ENCODE results near the gene OR4D1.
"Not testable (repeated sequence)": the region's sequence is repeated elsewhere in the genome, so short reads cannot be mapped to it uniquely, and the experiment has no call there.

Gene OR4D1

GRCh38 chr17:58147930-58148434, at the start of gene OR4D1:
Gene OR4D1, plus strand, starts transcription at chr17:58148384. Its CDS starts 6,770 bp downstream, at chr17:58155154.
- no peaks in the 10 kb centered on the region for H3K27me3 ChIP-seq
- no peak within 1 kb of the TSS for H3K4me2 ChIP-seq
- no peak within 1 kb of the TSS for H3K27ac ChIP-seq
- peaks cover 8% of the 10 kb centered on the region for H3K4me1 ChIP-seq
- H3K9me3 ChIP-seq: peaks cover 29% of the 10 kb centered on the region
- no peak for TF ChIP-seq Cebpa-rat (IDR thresholded peaks at IDR 0.05)
- no peaks in the 10 kb centered on the region for H3K36me3 ChIP-seq
- H3K4me3 ChIP-seq: no peak within 1 kb of the TSS
- H4K20me1 ChIP-seq: no peaks in the 10 kb centered on the region
- H3K9ac ChIP-seq: no peak within 1 kb of the TSS

GRCh38 chr17:58100506-58100905, 47.7 kb upstream of the OR4D1 start:
- peaks cover under 1% of the 10 kb centered on the region; the same call in 1 of the 2 replicates for H4K20me1 ChIP-seq
- H3K27ac ChIP-seq: no peak overlapping the region
- no peaks in the 10 kb centered on the region for H3K27me3 ChIP-seq
- no peaks in the 10 kb centered on the region for H3K9me3 ChIP-seq
- H3K4me2 ChIP-seq: no peak overlapping the region
- peaks cover 4% of the 10 kb centered on the region; the same call in 1 of the 2 replicates for H3K36me3 ChIP-seq
- no peak for TF ChIP-seq Cebpa-rat (IDR thresholded peaks at IDR 0.05)
- no peak overlapping the region for H3K4me3 ChIP-seq
- H3K9ac ChIP-seq: no peak overlapping the region
- no peaks in the 10 kb centered on the region for H3K4me1 ChIP-seq

GRCh38 chr17:58101898-58102297, 46.3 kb upstream of the OR4D1 start:
- H3K4me2 ChIP-seq, H3K9me3 ChIP-seq, H3K4me1 ChIP-seq, H3K36me3 ChIP-seq, H3K9ac ChIP-seq, H3K4me3 ChIP-seq, H4K20me1 ChIP-seq, H3K27ac ChIP-seq, H3K27me3 ChIP-seq: not testable (repeated sequence)

- no peaks in the 10 kb centered on the region for H3K4me1 ChIP-seq
- no peak overlapping the region for H3K4me2 ChIP-seq
- no peaks in the 10 kb centered on the region for H3K36me3 ChIP-seq
- H3K9ac ChIP-seq: no peak overlapping the region
- no peaks in the 10 kb centered on the region for H4K20me1 ChIP-seq
- H3K27me3 ChIP-seq: no peaks in the 10 kb centered on the region
- H3K27ac ChIP-seq: no peak overlapping the region
- no peak overlapping the region for H3K4me3 ChIP-seq
- TF ChIP-seq Cebpa-rat (IDR thresholded peaks at IDR 0.05): no peak
- no peaks in the 10 kb centered on the region for H3K9me3 ChIP-seq
Measured at GRCh38 chr17:58105093-58105492, 43.1 kb upstream of the OR4D1 start.

- no peak overlapping the region for H3K4me2 ChIP-seq
- no peak overlapping the region for H3K27ac ChIP-seq
- TF ChIP-seq Cebpa-rat (IDR thresholded peaks at IDR 0.05): no peak
- H3K36me3 ChIP-seq: no peaks in the 10 kb centered on the region
- no peaks in the 10 kb centered on the region for H3K27me3 ChIP-seq
- no peaks in the 10 kb centered on the region for H3K9me3 ChIP-seq
- H4K20me1 ChIP-seq: no peaks in the 10 kb centered on the region
- no peak overlapping the region for H3K4me3 ChIP-seq
- no peaks in the 10 kb centered on the region for H3K4me1 ChIP-seq
- H3K9ac ChIP-seq: no peak overlapping the region
Measured at GRCh38 chr17:58107306-58107705, 40.9 kb upstream of the OR4D1 start.

GRCh38 chr17:58109197-58109596, 39.0 kb upstream of the OR4D1 start:
- Histone ChIP-seq H3K27ac (no peak overlapping the region), H3K4me2 (no peak overlapping the region), H3K36me3 (no peaks in the 10 kb centered on the region), H3K4me3 (no peak overlapping the region), H3K4me1 (no peaks in the 10 kb centered on the region), H3K9me3 (no peaks in the 10 kb centered on the region), H3K9ac (no peak overlapping the region), H3K27me3 (no peaks in the 10 kb centered on the region), H4K20me1 (no peaks in the 10 kb centered on the region)
- TF ChIP-seq Cebpa-rat (IDR thresholded peaks at IDR 0.05): no peak

GRCh38 chr17:58110012-58110411, 38.2 kb upstream of the OR4D1 start:
- Histone ChIP-seq H3K4me2 (no peak overlapping the region), H3K4me3 (no peak overlapping the region), H4K20me1 (no peaks in the 10 kb centered on the region), H3K27me3 (no peaks in the 10 kb centered on the region), H3K27ac (no peak overlapping the region), H3K9me3 (no peaks in the 10 kb centered on the region), H3K36me3 (no peaks in the 10 kb centered on the region), H3K4me1 (no peaks in the 10 kb centered on the region), H3K9ac (no peak overlapping the region)
- no peak for TF ChIP-seq Cebpa-rat (IDR thresholded peaks at IDR 0.05)

- no peak overlapping the region for H3K9ac ChIP-seq
- H3K9me3 ChIP-seq: no peaks in the 10 kb centered on the region
- H3K4me1 ChIP-seq: no peaks in the 10 kb centered on the region
- no peaks in the 10 kb centered on the region for H4K20me1 ChIP-seq
- no peak overlapping the region for H3K4me3 ChIP-seq
- H3K27me3 ChIP-seq: no peaks in the 10 kb centered on the region
- no peak for TF ChIP-seq Cebpa-rat (IDR thresholded peaks at IDR 0.05)
- no peak overlapping the region for H3K27ac ChIP-seq
- no peak overlapping the region for H3K4me2 ChIP-seq
- no peaks in the 10 kb centered on the region for H3K36me3 ChIP-seq
Measured at GRCh38 chr17:58111676-58112075, 36.5 kb upstream of the OR4D1 start.

- Histone ChIP-seq H3K4me1 (no peaks in the 10 kb centered on the region), H3K27me3 (no peaks in the 10 kb centered on the region), H3K36me3 (no peaks in the 10 kb centered on the region), H3K9ac (no peak overlapping the region), H4K20me1 (no peaks in the 10 kb centered on the region), H3K4me3 (no peak overlapping the region), H3K27ac (no peak overlapping the region), H3K4me2 (no peak overlapping the region), H3K9me3 (no peaks in the 10 kb centered on the region)
- no peak for TF ChIP-seq Cebpa-rat (IDR thresholded peaks at IDR 0.05)
Measured at GRCh38 chr17:58112970-58113631, 35.1 kb upstream of the OR4D1 start.

GRCh38 chr17:58113947-58114346, 34.2 kb upstream of the OR4D1 start:
- TF ChIP-seq Cebpa-rat (IDR thresholded peaks at IDR 0.05): no peak
- H3K36me3 ChIP-seq: no peaks in the 10 kb centered on the region
- H3K9me3 ChIP-seq: no peaks in the 10 kb centered on the region

GRCh38 chr17:58117382-58117781, 30.8 kb upstream of the OR4D1 start:
- Histone ChIP-seq H3K27me3 (no peaks in the 10 kb centered on the region), H3K4me1 (no peaks in the 10 kb centered on the region), H3K4me2 (no peak overlapping the region), H3K4me3 (no peak overlapping the region), H4K20me1 (no peaks in the 10 kb centered on the region), H3K27ac (no peak overlapping the region), H3K36me3 (no peaks in the 10 kb centered on the region), H3K9ac (no peak overlapping the region), H3K9me3 (no peaks in the 10 kb centered on the region)
- no peak for TF ChIP-seq Cebpa-rat (IDR thresholded peaks at IDR 0.05)

More at GRCh38 chr17:58113947-58114346, 34.2 kb upstream of the OR4D1 start:
- Histone ChIP-seq H3K27ac (no peak overlapping the region), H3K4me2 (no peak overlapping the region), H3K27me3 (no peaks in the 10 kb centered on the region), H3K4me3 (no peak overlapping the region), H3K4me1 (no peaks in the 10 kb centered on the region), H4K20me1 (no peaks in the 10 kb centered on the region), H3K9ac (no peak overlapping the region)

All from BLaER1 (cell line).